ENCODE measurements around the gene DLGAP1.

GRCh38 chr18:3704556-3705344, 750.4 kb downstream of the DLGAP1 start:
- TF ChIP-seq, protein P1, sequence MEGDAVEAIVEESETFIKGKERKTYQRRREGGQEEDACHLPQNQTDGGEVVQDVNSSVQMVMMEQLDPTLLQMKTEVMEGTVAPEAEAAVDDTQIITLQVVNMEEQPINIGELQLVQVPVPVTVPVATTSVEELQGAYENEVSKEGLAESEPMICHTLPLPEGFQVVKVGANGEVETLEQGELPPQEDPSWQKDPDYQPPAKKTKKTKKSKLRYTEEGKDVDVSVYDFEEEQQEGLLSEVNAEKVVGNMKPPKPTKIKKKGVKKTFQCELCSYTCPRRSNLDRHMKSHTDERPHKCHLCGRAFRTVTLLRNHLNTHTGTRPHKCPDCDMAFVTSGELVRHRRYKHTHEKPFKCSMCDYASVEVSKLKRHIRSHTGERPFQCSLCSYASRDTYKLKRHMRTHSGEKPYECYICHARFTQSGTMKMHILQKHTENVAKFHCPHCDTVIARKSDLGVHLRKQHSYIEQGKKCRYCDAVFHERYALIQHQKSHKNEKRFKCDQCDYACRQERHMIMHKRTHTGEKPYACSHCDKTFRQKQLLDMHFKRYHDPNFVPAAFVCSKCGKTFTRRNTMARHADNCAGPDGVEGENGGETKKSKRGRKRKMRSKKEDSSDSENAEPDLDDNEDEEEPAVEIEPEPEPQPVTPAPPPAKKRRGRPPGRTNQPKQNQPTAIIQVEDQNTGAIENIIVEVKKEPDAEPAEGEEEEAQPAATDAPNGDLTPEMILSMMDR (IDR thresholded peaks at IDR 0.05) = no peak
- TF ChIP-seq POLR2A (IDR thresholded peaks at IDR 0.05; ENCODE audit: low read depth) (no peak), POLR2AphosphoS5 (IDR thresholded peaks at IDR 0.05) (no peak), EP300 (IDR thresholded peaks at IDR 0.05) (no peak)
